Ovary (tissue), 9 donors: Measurements from ENCODE around the gene ABHD17A. TPM values are rescaled to one million over a fixed set of nuclear protein-coding genes. Genes with fewer than 3 reads are reported as not detected.
A peak's percentile ranks its signal among the peaks of the same experiment; 100 is the strongest.
"Not testable (repeated sequence)": the region's sequence is repeated elsewhere in the genome, so short reads cannot be mapped to it uniquely, and the experiment has no call there.

ENCODE experiments used
- DNase-seq, 5 donors: peaks; one replicate each; pipeline ENCODE4 v3.0.0-alpha.2; 2019 to 2020
- H3K27ac ChIP-seq, 2 donors: fragments of 200-600 bp; one replicate each; pipeline versions ENCODE4 v1.5.1 to v1.8.0; 2019 to 2022
- H3K27me3 ChIP-seq: fragments of 200-600 bp; one replicate; pipeline ENCODE4 v1.8.0; 2022
- H3K36me3 ChIP-seq: fragments of 200-600 bp; sonication (generic); one replicate; pipeline ENCODE4 v1.5.1; 2019
- H3K4me1 ChIP-seq: one replicate; pipeline ENCODE4 v1.8.1; 2013; ENCODE audit warnings: mild to moderate bottlenecking, moderate library complexity; ENCODE audit not compliant: insufficient read depth
- H3K4me3 ChIP-seq: fragments of 200-600 bp; sonication (generic); one replicate; pipeline ENCODE4 v1.5.1; 2017
- H3K9me3 ChIP-seq, 2 donors: fragments of 200-600 bp in 1 of 2; sonication (generic) in 1 of 2; one replicate each; pipeline versions ENCODE4 v1.5.1 to v1.8.1; 2013 to 2019; ENCODE audit warnings: mild to moderate bottlenecking in 1 of 2, moderate library complexity in 1 of 2
- CTCF ChIP-seq, 3 donors: fragments of 450-650 bp in 2 of 3; fragments of 200-600 bp in 1 of 3; IDR thresholded peaks; one replicate each; pipeline versions ENCODE4 v1.5.1 to v1.8.0; 2016 to 2022; ENCODE audit warnings: antibody characterized with exemption in 3 of 3, mild to moderate bottlenecking in 1 of 3
- EP300 ChIP-seq: sonication (generic); formaldehyde crosslinking; IDR thresholded peaks from one replicate; pipeline ENCODE4 v1.6.1; 2017; ENCODE audit warnings: antibody characterized with exemption
- POLR2A ChIP-seq: fragments of 450-650 bp; IDR thresholded peaks from one replicate; pipeline ENCODE4 v1.6.1; 2017; ENCODE audit warnings: antibody characterized with exemption, mild to moderate bottlenecking, moderate library complexity
- WGBS, 3 donors: extraction: QIAGEN DNeasy Blood & Tissue Kit in 1 of 3; methylation state at CpG; one replicate each; pipeline versions ENCODE4 v1.1.5 to v1.1.7; 2013 to 2017; 5-methylcytosine and 5-hydroxymethylcytosine counted together
- intact Hi-C, 4 donors: fragments of 100-400 bp; cut with DNase I; formaldehyde crosslinking; loops; one replicate each; pipeline versions ENCODE4 v1.11.0 to v1.15.1; 2022 to 2023
- polyA plus RNA-seq, 2 donors: library from polyadenylated mRNA; stranded (reverse); fragments of 200-250 nt in 1 of 2; fragments of 350-450 nt in 1 of 2; fragmentation: Illumina TruSeq in 1 of 2; extraction: RNeasy Lipid Tissue Mini Kit (QIAGEN cat#74804) in 1 of 2; gene quantifications; one replicate each; pipeline ENCODE4 v1.2.3, GENCODE V29; 2013 to 2014
- total RNA-seq, 7 donors: library from RNA; depleted of rRNA in 2 of 7; stranded (reverse); fragments of >200 nt in 2 of 7; fragmentation: NEBNext Ultra II Directional in 3 of 7; extraction: Animal tissue kit (Norgen Biotek cat#: 25700) in 3 of 7; gene quantifications; one replicate each; pipeline versions ENCODE4 v1.1.0 to v1.2.4, GENCODE V29; 2016 to 2023
- donor health status: DM: no; HTN: no; CAD: no; lungs with moderate emphysema.
- donor health status: DM: no; HTN: no; CAD: no.
- donor health status: Bipolar disorder and iron deficiency.
- donor health status: DM: yes; HTN: yes; CAD: no.
- donor health status: DM: no; HTN: no; CAD: no.
- donor health status: DM: yes; HTN: yes; CAD: no.

The ABHD17A gene
- total and polyA plus RNA-seq, 9 donors: 0.57 to 87.3 (median 65.4) TPM

GRCh38 chr19:1901940-1902404 is 16.7 kb upstream of the ABHD17A start:
- intact Hi-C loops: no loop called here
- no peak overlapping the region for H3K4me3 ChIP-seq
- TF ChIP-seq POLR2A: no peak
- TF ChIP-seq CTCF (IDR thresholded peaks at IDR 0.05): no peak
- no peak for TF ChIP-seq EP300
- H3K27ac ChIP-seq: no peak overlapping the region
- no peak for DNase-seq
- WGBS, 3 donors: 90 to 94% (median 94%) methylated on average over 16 of the region's 16 CpGs
- H3K9me3 ChIP-seq: no peaks in the 10 kb centered on the region
- H3K27me3 ChIP-seq: no peaks in the 10 kb centered on the region
- H3K36me3 ChIP-seq: no peaks in the 10 kb centered on the region
- peaks cover 9% of the 10 kb centered on the region for H3K4me1 ChIP-seq

- no peak for TF ChIP-seq EP300
- TF ChIP-seq CTCF (IDR thresholded peaks at IDR 0.05): no peak
- TF ChIP-seq POLR2A: no peak
- no peak for DNase-seq
- WGBS, 3 donors: 76 to 88% (median 81%) methylated on average over 13 of the region's 13 CpGs
- H3K27ac ChIP-seq: no peak overlapping the region
- H3K4me3 ChIP-seq: no peak overlapping the region
- intact Hi-C loops: no loop called here
- no peaks in the 10 kb centered on the region for H3K27me3 ChIP-seq
- H3K36me3 ChIP-seq: no peaks in the 10 kb centered on the region
- H3K9me3 ChIP-seq: no peaks in the 10 kb centered on the region
- peaks cover 5% of the 10 kb centered on the region for H3K4me1 ChIP-seq
These were observed 11.2 kb upstream of the ABHD17A start for GRCh38 chr19:1896508-1896907.

GRCh38 chr19:1893791-1894190 is 8.5 kb upstream of the ABHD17A start:
- Histone ChIP-seq H3K36me3 (no peaks in the 10 kb centered on the region), H3K9me3 (no peaks in the 10 kb centered on the region), H3K27ac (no peak overlapping the region), H3K27me3 (no peaks in the 10 kb centered on the region), H3K4me3 (no peak overlapping the region), H3K4me1 (peaks cover 5% of the 10 kb centered on the region)
- intact Hi-C loops: no loop called here
- DNase-seq: no peak
- WGBS, 3 donors: 88 to 89% (median 89%) methylated on average over 17 of the region's 17 CpGs
- TF ChIP-seq POLR2A (no peak), CTCF (IDR thresholded peaks at IDR 0.05) (no peak), EP300 (no peak)

- Histone ChIP-seq H3K36me3 (no peaks in the 10 kb centered on the region), H3K27me3 (no peaks in the 10 kb centered on the region), H3K9me3 (no peaks in the 10 kb centered on the region), H3K4me3 (no peak overlapping the region), H3K4me1 (peaks cover 12% of the 10 kb centered on the region), H3K27ac (no peak overlapping the region)
- WGBS, 3 donors: 96 to 100% (median 100%) methylated on average over 1 of the region's 1 CpG
- TF ChIP-seq EP300 (no peak), POLR2A (no peak), CTCF (IDR thresholded peaks at IDR 0.05) (no peak)
- intact Hi-C loops: no loop called here
- no peak for DNase-seq
These were observed 4.6 kb upstream of the ABHD17A start for GRCh38 chr19:1889907-1890306.

GRCh38 chr19:1888385-1888784 is 3.1 kb upstream of the ABHD17A start:
- H3K27me3 ChIP-seq: no peaks in the 10 kb centered on the region
- 78 to 90% (median 82%) methylated on average over 5 of the region's 5 CpGs for WGBS, 3 donors
- peaks cover 18% of the 10 kb centered on the region for H3K4me1 ChIP-seq
- TF ChIP-seq EP300: no peak
- TF ChIP-seq CTCF (IDR thresholded peaks at IDR 0.05): no peak
- no peak for TF ChIP-seq POLR2A
- no peaks in the 10 kb centered on the region for H3K9me3 ChIP-seq
- no peaks in the 10 kb centered on the region for H3K36me3 ChIP-seq
- no peak overlapping the region for H3K4me3 ChIP-seq
- H3K27ac ChIP-seq: no peak overlapping the region
- intact Hi-C loops: no loop called here
- no peak for DNase-seq

- Histone ChIP-seq H3K4me1 (peaks cover 29% of the 10 kb centered on the region), H3K27ac (peak overlapping the region in 1 of 2 donors; percentile 65)
- H3K36me3 ChIP-seq, intact Hi-C loops, H3K27me3 ChIP-seq, H3K4me3 ChIP-seq, H3K9me3 ChIP-seq: not testable (repeated sequence)
- WGBS, 3 donors: 91 to 93% (median 92%) methylated on average over 15 of the region's 15 CpGs
- DNase-seq: peak in 1 of 5 donors; percentile 28
These were observed 1.1 kb upstream of the ABHD17A start for GRCh38 chr19:1886360-1886759.
